Measurements from ENCODE around the gene SYVN1.

Gene SYVN1

GRCh38 chr11:65181569-65182257, 47.4 kb upstream of the SYVN1 start, which contains the start of gene CAPN1 (continued):
- TF ChIP-seq, protein P1, sequence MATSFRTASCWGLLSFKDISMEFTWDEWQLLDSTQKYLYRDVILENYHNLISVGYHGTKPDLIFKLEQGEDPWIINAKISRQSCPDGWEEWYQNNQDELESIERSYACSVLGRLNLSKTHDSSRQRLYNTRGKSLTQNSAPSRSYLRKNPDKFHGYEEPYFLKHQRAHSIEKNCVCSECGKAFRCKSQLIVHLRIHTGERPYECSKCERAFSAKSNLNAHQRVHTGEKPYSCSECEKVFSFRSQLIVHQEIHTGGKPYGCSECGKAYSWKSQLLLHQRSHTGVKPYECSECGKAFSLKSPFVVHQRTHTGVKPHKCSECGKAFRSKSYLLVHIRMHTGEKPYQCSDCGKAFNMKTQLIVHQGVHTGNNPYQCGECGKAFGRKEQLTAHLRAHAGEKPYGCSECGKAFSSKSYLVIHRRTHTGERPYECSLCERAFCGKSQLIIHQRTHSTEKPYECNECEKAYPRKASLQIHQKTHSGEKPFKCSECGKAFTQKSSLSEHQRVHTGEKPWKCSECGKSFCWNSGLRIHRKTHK (tag by site-specific recombination; IDR thresholded peaks at IDR 0.05), result no peak
- TF ChIP-seq ZNF560 (tag by site-specific recombination; IDR thresholded peaks at IDR 0.05; ENCODE audit: borderline replicate concordance) (no peak), ZNF776 (tag by site-specific recombination; IDR thresholded peaks at IDR 0.05; ENCODE audit: borderline replicate concordance) (no peak), ZNF585B (tag by site-specific recombination; IDR thresholded peaks at IDR 0.05) (no peak), ZNF416 (tag by site-specific recombination; IDR thresholded peaks at IDR 0.05) (no peak), SP3 (tag by site-specific recombination; IDR thresholded peaks at IDR 0.05) (peak; percentile 30), ZFP41 (tag by site-specific recombination; IDR thresholded peaks at IDR 0.05; ENCODE audit: borderline replicate concordance) (no peak), ZNF214 (tag by site-specific recombination; IDR thresholded peaks at IDR 0.05; ENCODE audit: borderline replicate concordance) (no peak), PRDM6 (tag by site-specific recombination; IDR thresholded peaks at IDR 0.05) (no peak)
- TF ChIP-seq, protein P2, sequence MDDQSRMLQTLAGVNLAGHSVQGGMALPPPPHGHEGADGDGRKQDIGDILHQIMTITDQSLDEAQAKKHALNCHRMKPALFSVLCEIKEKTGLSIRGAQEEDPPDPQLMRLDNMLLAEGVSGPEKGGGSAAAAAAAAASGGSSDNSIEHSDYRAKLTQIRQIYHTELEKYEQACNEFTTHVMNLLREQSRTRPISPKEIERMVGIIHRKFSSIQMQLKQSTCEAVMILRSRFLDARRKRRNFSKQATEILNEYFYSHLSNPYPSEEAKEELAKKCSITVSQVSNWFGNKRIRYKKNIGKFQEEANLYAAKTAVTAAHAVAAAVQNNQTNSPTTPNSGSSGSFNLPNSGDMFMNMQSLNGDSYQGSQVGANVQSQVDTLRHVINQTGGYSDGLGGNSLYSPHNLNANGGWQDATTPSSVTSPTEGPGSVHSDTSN (CRISPR knock-in tag; IDR thresholded peaks at IDR 0.05), result no peak
- TF ChIP-seq, protein P3, sequence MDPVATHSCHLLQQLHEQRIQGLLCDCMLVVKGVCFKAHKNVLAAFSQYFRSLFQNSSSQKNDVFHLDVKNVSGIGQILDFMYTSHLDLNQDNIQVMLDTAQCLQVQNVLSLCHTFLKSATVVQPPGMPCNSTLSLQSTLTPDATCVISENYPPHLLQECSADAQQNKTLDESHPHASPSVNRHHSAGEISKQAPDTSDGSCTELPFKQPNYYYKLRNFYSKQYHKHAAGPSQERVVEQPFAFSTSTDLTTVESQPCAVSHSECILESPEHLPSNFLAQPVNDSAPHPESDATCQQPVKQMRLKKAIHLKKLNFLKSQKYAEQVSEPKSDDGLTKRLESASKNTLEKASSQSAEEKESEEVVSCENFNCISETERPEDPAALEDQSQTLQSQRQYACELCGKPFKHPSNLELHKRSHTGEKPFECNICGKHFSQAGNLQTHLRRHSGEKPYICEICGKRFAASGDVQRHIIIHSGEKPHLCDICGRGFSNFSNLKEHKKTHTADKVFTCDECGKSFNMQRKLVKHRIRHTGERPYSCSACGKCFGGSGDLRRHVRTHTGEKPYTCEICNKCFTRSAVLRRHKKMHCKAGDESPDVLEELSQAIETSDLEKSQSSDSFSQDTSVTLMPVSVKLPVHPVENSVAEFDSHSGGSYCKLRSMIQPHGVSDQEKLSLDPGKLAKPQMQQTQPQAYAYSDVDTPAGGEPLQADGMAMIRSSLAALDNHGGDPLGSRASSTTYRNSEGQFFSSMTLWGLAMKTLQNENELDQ (tag by site-specific recombination; IDR thresholded peaks at IDR 0.05; ENCODE audit: low read depth), result no peak

DNA sequence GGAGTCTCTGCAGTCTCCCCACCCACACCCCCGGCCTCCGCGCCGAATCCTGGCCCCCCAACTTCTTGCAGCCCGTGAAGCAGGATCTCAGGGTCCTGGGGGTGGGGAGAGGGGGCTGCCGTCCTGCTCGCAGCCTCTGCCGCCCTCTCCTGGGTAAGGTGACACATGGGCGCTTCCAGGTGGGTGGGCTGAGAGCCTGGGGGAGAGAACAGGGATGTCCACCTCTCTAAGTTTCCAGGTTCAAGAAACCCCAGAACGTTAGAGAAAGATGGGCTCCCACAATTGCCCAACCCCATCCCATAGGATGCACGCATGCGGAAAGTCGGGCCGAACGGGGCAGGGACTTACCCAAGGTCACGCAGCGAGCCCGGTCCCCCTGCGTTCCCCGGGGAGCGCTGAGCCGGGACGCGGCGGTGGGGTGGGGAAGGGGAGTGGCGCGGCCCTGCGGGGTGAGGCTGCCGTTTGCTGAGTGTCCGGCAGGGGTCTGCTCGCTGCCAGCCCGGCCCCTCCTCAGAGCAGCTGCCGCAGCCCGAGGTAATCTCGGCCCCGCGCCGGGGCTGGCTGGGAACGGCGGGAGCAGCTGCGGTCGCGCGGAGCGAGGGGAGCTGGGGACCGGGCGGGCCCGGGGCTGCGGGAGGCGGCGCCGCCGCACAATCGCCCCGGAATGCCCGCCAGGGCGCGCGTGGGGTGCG, 46.7 kb upstream of the SYVN1 start:
- ChIA-PET CTCF (interaction anchor here (0.6 to 2.4 kb wide), 11 partner anchors 16 to 168 kb away, joined by 3 to 6 read pairs (median 3); partner anchors contain the start of genes ARL2 and ZNHIT2), POLR2A (interaction anchor here (0.5 to 2.8 kb wide), 9 partner anchors 44 to 371 kb away, joined by 3 to 23 read pairs (median 7); partner anchors contain the start of genes FAU, MRPL49, TM7SF2 and ZNHIT2)
- Histone ChIP-seq H3K27ac (ENCODE audit: extremely low read depth, low read depth, low read length) (peak overlapping the region; percentile 36; the same call in 1 of the 2 replicates), H3K4me1 (ENCODE audit: control insufficient read depth, insufficient read depth, low read length) (no peaks in the 10 kb centered on the region), H3K36me3 (ENCODE audit: control insufficient read depth in 2 of 2, insufficient read depth in 1 of 2, low read length in 2 of 2) (peaks cover 0 to 27% of the 10 kb centered on the region in 2 experiments; a peak in 1 of 3 replicates), H3K9me3 (ENCODE audit: control insufficient read depth, insufficient read depth, low read depth, low read length) (no peaks in the 10 kb centered on the region), H3K4me3 (ENCODE audit: low read depth, low read length) (peak overlapping the region; percentile 91)
- TF ChIP-seq ZIC2 (tag by site-specific recombination; IDR thresholded peaks at IDR 0.05) (peak; percentile 49; the same call in 1 of the 2 replicates), ZNF600 (tag by site-specific recombination; IDR thresholded peaks at IDR 0.05) (no peak), ZNF423 (tag by site-specific recombination; IDR thresholded peaks at IDR 0.05) (peak; percentile 76), ZNF426 (tag by site-specific recombination; IDR thresholded peaks at IDR 0.05) (no peak), KLF8 (tag by site-specific recombination; IDR thresholded peaks at IDR 0.05) (peak; percentile 56), SP2 (tag by site-specific recombination; IDR thresholded peaks at IDR 0.05) (peak; percentile 26; the same call in 1 of the 2 replicates), ZEB2 (tag by site-specific recombination; IDR thresholded peaks at IDR 0.05) (peak; percentile 35; the same call in 1 of the 2 replicates), PATZ1 (tag by site-specific recombination; IDR thresholded peaks at IDR 0.05) (peak; percentile 60), MZF1 (tag by site-specific recombination; IDR thresholded peaks at IDR 0.05; ENCODE audit: borderline replicate concordance) (peak; percentile 45; the same call in 1 of the 2 replicates), ZNF223 (tag by site-specific recombination; IDR thresholded peaks at IDR 0.05) (0 out of 2 replicates have a peak, but pooled peaks have one; percentile 51), GLIS2 (tag by site-specific recombination; IDR thresholded peaks at IDR 0.05) (peak; percentile 71), WT1 (tag by site-specific recombination; IDR thresholded peaks at IDR 0.05) (peak; percentile 19; the same call in 1 of the 2 replicates)
- TF ChIP-seq, protein P4, sequence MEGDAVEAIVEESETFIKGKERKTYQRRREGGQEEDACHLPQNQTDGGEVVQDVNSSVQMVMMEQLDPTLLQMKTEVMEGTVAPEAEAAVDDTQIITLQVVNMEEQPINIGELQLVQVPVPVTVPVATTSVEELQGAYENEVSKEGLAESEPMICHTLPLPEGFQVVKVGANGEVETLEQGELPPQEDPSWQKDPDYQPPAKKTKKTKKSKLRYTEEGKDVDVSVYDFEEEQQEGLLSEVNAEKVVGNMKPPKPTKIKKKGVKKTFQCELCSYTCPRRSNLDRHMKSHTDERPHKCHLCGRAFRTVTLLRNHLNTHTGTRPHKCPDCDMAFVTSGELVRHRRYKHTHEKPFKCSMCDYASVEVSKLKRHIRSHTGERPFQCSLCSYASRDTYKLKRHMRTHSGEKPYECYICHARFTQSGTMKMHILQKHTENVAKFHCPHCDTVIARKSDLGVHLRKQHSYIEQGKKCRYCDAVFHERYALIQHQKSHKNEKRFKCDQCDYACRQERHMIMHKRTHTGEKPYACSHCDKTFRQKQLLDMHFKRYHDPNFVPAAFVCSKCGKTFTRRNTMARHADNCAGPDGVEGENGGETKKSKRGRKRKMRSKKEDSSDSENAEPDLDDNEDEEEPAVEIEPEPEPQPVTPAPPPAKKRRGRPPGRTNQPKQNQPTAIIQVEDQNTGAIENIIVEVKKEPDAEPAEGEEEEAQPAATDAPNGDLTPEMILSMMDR (tag by site-specific recombination; IDR thresholded peaks at IDR 0.05), result peak; percentile 69

Measured in HEK293 (cell line).